HFFc6 (cell line): Measurements from ENCODE around the gene CYP4F2. TPM values are rescaled to one million over a fixed set of nuclear protein-coding genes. Genes with fewer than 3 reads are reported as not detected.
"Not testable (repeated sequence)": the region's sequence is repeated elsewhere in the genome, so short reads cannot be mapped to it uniquely, and the experiment has no call there.

ENCODE experiments used
- DNase-seq: peaks from one replicate; pipeline ENCODE4 v3.0.0-alpha.2; 2018
- H3K27ac Mint-ChIP-seq: 2 replicates; pipeline ENCODE4 v1.8.0; 2020; ENCODE audit warnings: mild to moderate bottlenecking, mixed read lengths
- H3K27me3 Mint-ChIP-seq: 2 replicates; pipeline ENCODE4 v1.8.0; 2021; ENCODE audit warnings: mild to moderate bottlenecking, moderate library complexity, mixed read lengths; ENCODE audit not compliant: insufficient read depth
- H3K36me3 Mint-ChIP-seq: 2 replicates; pipeline ENCODE4 v1.8.0; 2021; ENCODE audit warnings: low read depth, mixed read lengths
- H3K4me1 Mint-ChIP-seq: 2 replicates; pipeline ENCODE4 v1.8.0; 2020; ENCODE audit warnings: low read depth, mixed read lengths
- H3K4me3 Mint-ChIP-seq: 2 replicates; pipeline ENCODE4 v1.8.0; 2020; ENCODE audit warnings: mild to moderate bottlenecking, moderate library complexity, mixed read lengths
- H3K9me3 Mint-ChIP-seq: 2 replicates; pipeline ENCODE4 v1.8.0; 2020; ENCODE audit warnings: mild to moderate bottlenecking, mixed read lengths
- CTCF ChIP-seq: fragments of 200-600 bp; sonication (generic); IDR thresholded peaks from 2 replicates; pipeline ENCODE4 v1.5.0; 2021; ENCODE audit warnings: antibody characterized with exemption, mild to moderate bottlenecking
- total RNA-seq, 6 experiments: library from RNA; stranded (reverse); fragmentation: NEBNext Ultra II Directional; extraction: Animal tissue kit (Norgen Biotek cat#: 25700); gene quantifications; 2 replicates in 1 of 6; 3 replicates in 5 of 6; pipeline ENCODE4 v1.2.3, GENCODE V29; 2021

Gene CYP4F2
- total RNA-seq, 6 experiments from 2014 or later: not detected

GRCh38 chr19:15891434-15891833 is 6.4 kb downstream of the CYP4F2 start:
- no peak for TF ChIP-seq CTCF
- peaks cover 2% of the 10 kb centered on the region; the same call in 1 of the 2 replicates for H3K27me3 Mint-ChIP-seq
- H3K27ac Mint-ChIP-seq: no peak overlapping the region
- no peaks in the 10 kb centered on the region for H3K36me3 Mint-ChIP-seq
- no peaks in the 10 kb centered on the region for H3K4me1 Mint-ChIP-seq
- peaks cover 17% of the 10 kb centered on the region for H3K9me3 Mint-ChIP-seq
- DNase-seq: no peak
- no peak overlapping the region for H3K4me3 Mint-ChIP-seq

- H3K27ac Mint-ChIP-seq, H3K27me3 Mint-ChIP-seq, H3K4me1 Mint-ChIP-seq, H3K4me3 Mint-ChIP-seq, H3K9me3 Mint-ChIP-seq, DNase-seq, H3K36me3 Mint-ChIP-seq: not testable (repeated sequence)
Measured at GRCh38 chr19:15889339-15889738, 8.5 kb downstream of the CYP4F2 start.

- Mint-ChIP-seq H3K36me3 (no peaks in the 10 kb centered on the region), H3K9me3 (no peaks in the 10 kb centered on the region), H3K27ac (no peak overlapping the region), H3K4me3 (no peak overlapping the region), H3K27me3 (no peaks in the 10 kb centered on the region), H3K4me1 (no peaks in the 10 kb centered on the region)
- no peak for DNase-seq
- TF ChIP-seq CTCF: no peak
Measured at GRCh38 chr19:15885919-15886318, 12.0 kb downstream of the CYP4F2 start.

GRCh38 chr19:15885167-15885566 is 12.7 kb downstream of the CYP4F2 start:
- 0 out of 2 replicates have a peak, but pooled peaks cover under 1% of the 10 kb centered on the region for H3K9me3 Mint-ChIP-seq
- H3K27ac Mint-ChIP-seq: no peak overlapping the region
- H3K4me1 Mint-ChIP-seq: no peaks in the 10 kb centered on the region
- H3K36me3 Mint-ChIP-seq: no peaks in the 10 kb centered on the region
- no peaks in the 10 kb centered on the region for H3K27me3 Mint-ChIP-seq
- H3K4me3 Mint-ChIP-seq: no peak overlapping the region
- no peak for TF ChIP-seq CTCF
- DNase-seq: no peak

GRCh38 chr19:15883329-15883728 is 14.5 kb downstream of the CYP4F2 start:
- H3K27me3 Mint-ChIP-seq, H3K4me3 Mint-ChIP-seq, H3K36me3 Mint-ChIP-seq, DNase-seq, H3K4me1 Mint-ChIP-seq, H3K27ac Mint-ChIP-seq, H3K9me3 Mint-ChIP-seq: not testable (repeated sequence)

- no peak for TF ChIP-seq CTCF
- Mint-ChIP-seq H3K27ac (no peak overlapping the region), H3K4me3 (no peak overlapping the region), H3K36me3 (no peaks in the 10 kb centered on the region), H3K9me3 (peaks cover 27% of the 10 kb centered on the region), H3K27me3 (peaks cover 2% of the 10 kb centered on the region), H3K4me1 (no peaks in the 10 kb centered on the region)
- no peak for DNase-seq
Measured at GRCh38 chr19:15874821-15875474, 22.9 kb downstream of the CYP4F2 start.

- peaks cover 24% of the 10 kb centered on the region for H3K9me3 Mint-ChIP-seq
- H3K36me3 Mint-ChIP-seq, H3K4me1 Mint-ChIP-seq, H3K27me3 Mint-ChIP-seq, H3K27ac Mint-ChIP-seq, H3K4me3 Mint-ChIP-seq, DNase-seq: not testable (repeated sequence)
Measured at GRCh38 chr19:15873771-15874170, 24.1 kb downstream of the CYP4F2 start.
